GM21390 (cell line): ENCODE data around the gene CAMK1D.

ENCODE experiments used
- ATAC-seq: cut with Tn5 transposase; IDR thresholded peaks from one replicate; pipeline ENCODE4 v1.9.1; 2021; ENCODE audit not compliant: unreplicated experiment

Gene CAMK1D

GRCh38 chr10:12642036-12642435 is 292.7 kb downstream of the CAMK1D start:
- no peak for ATAC-seq

DNA sequence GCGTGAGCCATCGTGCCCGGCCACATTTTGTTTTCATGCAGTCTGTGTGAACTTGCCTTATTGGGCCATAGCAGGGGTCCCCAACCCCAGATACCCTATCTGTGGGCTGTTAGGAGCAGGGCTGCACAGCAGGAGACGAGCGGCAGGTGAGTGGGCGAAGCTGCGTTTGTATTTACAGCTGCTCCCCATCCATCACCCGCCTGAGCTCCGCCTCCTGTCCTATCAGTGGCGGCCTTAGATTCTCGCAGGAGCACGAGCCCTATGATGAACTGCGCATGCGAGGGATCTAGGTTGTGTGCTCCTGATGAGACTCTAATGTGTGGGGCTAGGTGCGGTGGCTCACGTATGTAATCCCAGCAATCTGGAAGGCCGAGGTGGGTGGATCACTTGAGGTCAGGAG is 293.9 kb downstream of the CAMK1D start:
- no peak for ATAC-seq

- ATAC-seq: no peak
Observed at GRCh38 chr10:12644380-12645144, 295.2 kb downstream of the CAMK1D start.

DNA sequence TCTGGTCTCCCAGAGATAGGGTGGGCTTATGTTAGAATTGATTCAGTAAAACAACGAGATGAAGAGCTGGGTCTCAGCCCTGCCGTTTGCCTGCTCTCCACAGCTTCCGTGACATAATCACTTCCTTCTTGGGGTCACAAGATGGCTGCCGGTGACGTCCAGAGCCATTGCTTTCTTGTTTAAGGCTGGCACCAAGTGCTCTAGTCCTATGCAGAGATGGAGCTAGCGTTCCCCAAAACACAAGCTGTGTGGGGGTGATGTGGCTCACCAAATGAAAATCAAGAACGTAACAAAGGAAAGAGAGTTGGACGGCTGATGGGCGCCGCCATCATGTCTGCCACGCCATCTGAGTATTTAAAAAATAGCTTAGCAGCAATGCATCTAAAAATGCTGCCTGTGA is 296.1 kb downstream of the CAMK1D start:
- ATAC-seq: no peak

DNA sequence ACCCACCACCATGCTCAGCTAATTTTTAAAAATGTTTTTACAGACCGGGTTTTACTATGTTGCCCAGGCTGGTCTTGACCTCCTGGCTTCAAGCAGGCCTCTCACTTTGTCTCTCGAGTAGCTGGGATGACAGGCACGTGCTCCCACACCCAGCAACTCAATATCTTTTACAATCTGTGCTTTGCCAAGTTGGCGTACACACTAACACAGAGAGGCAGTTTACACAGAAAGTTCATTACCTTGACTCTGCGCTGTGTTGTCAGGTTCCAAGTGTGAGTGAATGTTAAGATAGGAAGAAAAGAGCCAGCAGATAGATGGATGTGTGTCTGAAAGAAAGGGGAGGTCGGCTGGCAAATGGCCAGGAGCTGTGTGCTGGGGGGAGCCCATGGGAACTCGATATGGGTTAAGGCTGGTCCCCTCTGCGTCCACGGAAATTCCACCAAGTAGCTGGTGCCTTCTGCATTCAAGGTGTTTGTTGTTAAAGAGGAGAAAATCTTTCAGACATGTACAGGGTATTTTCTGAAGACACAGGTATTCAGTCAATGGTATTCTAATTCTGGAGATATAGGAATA is 299.8 kb downstream of the CAMK1D start:
- no peak for ATAC-seq

DNA sequence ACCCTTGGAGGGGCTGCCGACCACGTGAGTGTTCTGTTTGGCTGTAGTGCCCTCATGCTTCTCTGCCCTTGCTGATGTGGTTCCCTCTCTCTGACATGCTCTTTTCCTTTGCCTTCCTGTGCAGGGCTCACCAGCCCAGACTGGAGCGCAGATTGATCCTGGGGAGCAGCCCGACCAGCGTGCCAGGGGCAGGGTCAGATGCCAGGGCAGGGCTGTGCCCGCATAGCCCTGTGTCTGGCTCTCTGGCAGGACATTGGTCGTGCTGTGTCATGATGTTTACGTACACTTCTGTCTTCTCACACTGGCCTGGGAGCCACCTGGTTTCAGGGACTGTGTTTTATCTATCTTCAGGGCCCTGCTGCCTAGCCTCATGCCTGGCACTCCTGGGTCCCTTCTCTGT is 300.8 kb downstream of the CAMK1D start:
- no peak for ATAC-seq

DNA sequence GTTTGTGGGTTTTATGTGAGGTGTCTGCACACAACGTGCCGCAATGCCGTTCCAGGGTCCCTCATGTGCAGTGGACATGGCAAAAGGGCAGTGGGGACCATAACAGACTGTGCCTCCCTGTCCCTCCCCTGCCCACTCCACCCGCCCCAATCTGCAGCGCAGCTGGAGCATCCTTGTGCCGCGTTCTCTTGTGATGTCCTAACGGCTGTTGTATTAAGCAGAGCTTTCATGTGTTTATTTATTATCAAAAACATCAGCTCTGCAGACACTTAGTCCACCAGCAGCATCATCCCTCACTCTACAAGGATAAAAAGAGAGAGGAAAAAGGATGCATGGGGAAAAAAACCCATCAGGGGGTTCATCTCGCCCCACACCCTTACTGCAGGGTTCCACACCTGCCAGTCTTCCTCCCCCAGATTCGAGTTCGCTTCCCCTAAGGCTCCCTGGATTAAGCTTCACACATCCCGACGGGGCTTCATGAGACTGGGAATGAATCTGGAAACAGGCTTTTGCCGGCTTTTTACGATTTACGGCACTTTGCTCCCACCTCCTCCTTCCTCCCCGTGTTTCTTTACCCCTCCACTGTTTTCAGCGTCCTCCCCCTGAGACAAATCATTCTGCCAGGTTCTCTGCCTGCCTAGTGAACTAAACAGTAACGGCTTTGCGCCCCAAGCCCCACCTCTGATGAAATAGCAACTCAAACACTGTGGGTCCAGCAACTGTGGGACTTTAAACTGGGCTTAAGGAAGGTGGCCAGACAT is 301.4 kb downstream of the CAMK1D start:
- ATAC-seq: no peak

- ATAC-seq: no peak
Observed at GRCh38 chr10:12655940-12656339, 306.6 kb downstream of the CAMK1D start.

GRCh38 chr10:12656518-12657142 is 307.3 kb downstream of the CAMK1D start:
- ATAC-seq: no peak

- no peak for ATAC-seq
Observed at GRCh38 chr10:12657489-12657888, 308.1 kb downstream of the CAMK1D start.

GRCh38 chr10:12658526-12658925 is 309.2 kb downstream of the CAMK1D start:
- no peak for ATAC-seq

- ATAC-seq: no peak
Observed at GRCh38 chr10:12659706-12660105, 310.4 kb downstream of the CAMK1D start.

- ATAC-seq: no peak
Observed at GRCh38 chr10:12660812-12661211, 311.5 kb downstream of the CAMK1D start.

DNA sequence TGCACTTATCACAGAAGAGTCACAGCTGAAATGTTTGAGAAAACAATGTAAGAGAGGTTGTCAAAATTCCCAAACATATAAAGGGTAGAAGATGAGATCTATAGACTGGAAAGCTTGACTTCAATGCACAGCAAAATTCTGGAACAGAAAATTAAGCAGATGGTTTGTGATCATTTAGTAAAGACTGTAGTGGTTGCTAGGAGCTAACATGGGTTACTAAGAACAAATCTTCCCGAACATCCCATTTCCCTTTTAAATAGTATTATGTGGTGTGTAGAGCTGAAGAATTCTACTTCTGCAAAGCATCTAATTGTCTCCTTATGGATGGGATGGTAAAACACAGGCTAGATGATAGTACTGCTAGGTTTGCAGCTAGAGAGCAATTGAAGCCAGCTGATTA is 312.3 kb downstream of the CAMK1D start:
- ATAC-seq: no peak

DNA sequence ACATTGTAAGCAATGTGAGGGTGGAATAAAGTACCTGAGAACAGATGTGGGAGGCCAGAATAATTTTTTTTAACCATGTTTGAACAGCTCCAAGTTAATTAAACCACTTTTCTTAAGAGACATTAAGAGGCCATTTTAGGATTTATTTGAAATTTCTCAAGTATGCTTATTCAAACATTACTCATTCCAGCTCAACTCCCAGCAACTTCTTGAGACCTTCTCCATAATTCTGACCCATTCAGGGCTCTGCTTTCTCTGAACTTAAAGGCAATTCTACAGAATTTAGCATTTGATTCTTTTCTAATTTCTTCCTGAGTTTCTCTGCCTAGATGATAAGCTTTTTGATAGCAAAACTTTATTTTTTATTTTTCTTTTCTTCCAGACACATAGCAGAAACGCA is 314.5 kb downstream of the CAMK1D start:
- ATAC-seq: no peak

GRCh38 chr10:12665501-12665900 is 316.2 kb downstream of the CAMK1D start:
- no peak for ATAC-seq

DNA sequence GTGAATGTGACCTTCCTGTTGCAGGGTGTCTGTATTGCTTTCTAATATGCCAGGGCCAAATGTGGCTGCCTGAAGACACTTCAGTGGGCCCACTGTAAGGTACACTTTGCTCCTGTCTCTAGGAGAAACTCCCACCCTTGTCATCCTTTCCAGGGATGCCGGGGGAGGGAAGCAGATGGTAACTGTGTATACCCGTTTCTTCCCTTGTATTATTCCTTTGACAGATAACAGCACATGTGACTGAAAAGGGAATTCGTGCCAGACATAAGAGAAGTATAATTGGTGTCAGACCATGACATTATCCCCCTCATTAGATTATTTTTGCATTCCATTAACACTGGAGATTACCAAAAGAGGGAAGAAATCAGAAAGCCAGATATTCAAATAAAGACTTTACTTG is 317.7 kb downstream of the CAMK1D start:
- ATAC-seq: no peak

GRCh38 chr10:12668634-12669033 is 319.3 kb downstream of the CAMK1D start:
- no peak for ATAC-seq

DNA sequence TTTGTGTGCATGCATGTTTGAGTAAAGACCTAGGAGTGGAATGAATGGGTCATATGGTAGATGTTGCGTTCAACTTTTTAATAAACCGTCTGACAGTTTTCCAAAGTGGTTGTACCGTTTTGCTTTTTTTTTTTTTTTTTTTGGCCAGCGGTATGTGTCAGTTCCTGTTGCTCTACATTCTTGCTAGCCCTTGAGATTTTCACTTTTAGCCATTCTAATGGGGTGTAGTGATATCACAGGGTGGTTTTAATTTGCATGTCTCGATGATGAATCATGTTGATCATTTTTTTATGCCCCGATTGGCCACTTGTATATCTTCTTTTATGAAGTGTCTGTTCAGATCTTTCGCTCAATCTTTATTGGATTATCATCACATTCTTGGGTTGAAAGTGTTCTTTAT is 320.7 kb downstream of the CAMK1D start:
- ATAC-seq: no peak

- ATAC-seq: no peak
Observed at GRCh38 chr10:12675186-12675585, 325.8 kb downstream of the CAMK1D start.

DNA sequence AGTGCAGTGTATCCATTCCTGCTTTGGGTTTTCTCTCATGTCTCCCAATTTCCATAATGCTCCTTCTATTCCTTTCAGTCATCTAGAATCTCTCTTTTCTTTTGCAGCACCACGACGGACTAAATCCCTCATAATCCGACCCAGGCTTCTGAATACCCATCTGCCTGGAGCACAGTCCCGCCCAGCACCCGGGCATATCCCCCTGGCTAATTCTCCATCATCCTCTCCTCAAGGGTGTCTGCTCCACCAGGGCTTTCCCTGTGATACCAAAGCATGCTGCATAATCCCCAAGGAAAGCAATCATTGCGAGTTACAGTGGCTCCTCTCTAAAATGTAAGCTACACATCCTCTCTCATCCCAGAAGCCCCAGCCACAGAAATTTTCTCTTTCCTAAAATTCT is 330.3 kb downstream of the CAMK1D start:
- no peak for ATAC-seq

- no peak for ATAC-seq
Observed at GRCh38 chr10:12681252-12681651, 331.9 kb downstream of the CAMK1D start.
